Body of pancreas (tissue), 4 donors: ENCODE measurements around the gene RBM4B. TPM values are rescaled to one million over a fixed set of nuclear protein-coding genes. Genes with fewer than 3 reads are reported as not detected.

Source experiments
- ATAC-seq: fragments of 150-250 bp; one replicate; pipeline ENCODE4 v1.9.1; 2016
- DNase-seq, 4 donors: peaks; one replicate each; pipeline ENCODE4 v3.0.0-alpha.2; 2019
- H3K27ac ChIP-seq, 4 donors: fragments of 200-600 bp; sonication (generic); 1 replicate in 3 of 4; 2 replicates in 1 of 4; pipeline versions ENCODE4 v1.5.1 to v1.6.1; 2016 to 2019; ENCODE audit warnings: mild to moderate bottlenecking in 1 of 4, mixed read lengths in 1 of 4, moderate library complexity in 1 of 4
- H3K27me3 ChIP-seq, 2 donors: fragments of 200-600 bp; sonication (generic); one replicate each; pipeline ENCODE4 v1.6.0; 2016; ENCODE audit warnings: mild to moderate bottlenecking in 1 of 2
- H3K36me3 ChIP-seq, 2 donors: fragments of 200-600 bp; sonication (generic); replicated peaks in 1 of 2; 2 replicates each; pipeline ENCODE4 v1.5.1; 2016; ENCODE audit warnings: low read depth in 2 of 2; ENCODE audit not compliant: insufficient read depth in 1 of 2
- H3K4me1 ChIP-seq: fragments of 200-600 bp; sonication (generic); one replicate; pipeline ENCODE4 v1.6.0; 2016
- H3K4me3 ChIP-seq, 2 donors: fragments of 200-600 bp; sonication (generic); 1 replicate in 1 of 2; 2 replicates in 1 of 2; pipeline ENCODE4 v1.5.1; 2016 to 2019
- H3K9me3 ChIP-seq, 3 donors: fragments of 200-600 bp; sonication (generic); 1 replicate in 2 of 3; 2 replicates in 1 of 3; pipeline ENCODE4 v1.5.1; 2016
- POLR2A ChIP-seq, 3 donors: fragments of 450-650 bp; IDR thresholded peaks; one replicate each; pipeline ENCODE4 v1.6.1; 2016; ENCODE audit warnings: antibody characterized with exemption in 3 of 3, mild to moderate bottlenecking in 2 of 3
- WGBS, 2 donors: methylation state at CpG; one replicate each; pipeline ENCODE4 v1.1.5; 2017; 5-methylcytosine and 5-hydroxymethylcytosine counted together
- intact Hi-C: fragments of 100-400 bp; cut with DNase I; formaldehyde crosslinking; loops from one replicate; pipeline ENCODE4 v1.15.1; 2023
- small RNA-seq: library from RNA; depleted of rRNA; stranded (forward); fragments of <200 nt; gene quantifications from one replicate; pipeline ENCODE3, GENCODE V24; 2016
- total RNA-seq, 2 donors: library from RNA; depleted of rRNA; stranded (reverse); fragments of >200 nt; gene quantifications; one replicate each; pipeline ENCODE4 v1.1.0, GENCODE V29; 2016
- TF ChIP-seq, protein P1 (sequence below), 7 experiments: fragments of 450-650 bp in 4 of 7; fragments of 200-600 bp in 3 of 7; sonication (generic) in 3 of 7; IDR thresholded peaks; one replicate each; pipeline ENCODE4 v1.5.1; 2016 to 2019; ENCODE audit warnings: antibody characterized with exemption in 7 of 7

Gene RBM4B
- total RNA-seq, 2 donors from 2014 or later, result 13.2 to 22.6 TPM

DNA sequence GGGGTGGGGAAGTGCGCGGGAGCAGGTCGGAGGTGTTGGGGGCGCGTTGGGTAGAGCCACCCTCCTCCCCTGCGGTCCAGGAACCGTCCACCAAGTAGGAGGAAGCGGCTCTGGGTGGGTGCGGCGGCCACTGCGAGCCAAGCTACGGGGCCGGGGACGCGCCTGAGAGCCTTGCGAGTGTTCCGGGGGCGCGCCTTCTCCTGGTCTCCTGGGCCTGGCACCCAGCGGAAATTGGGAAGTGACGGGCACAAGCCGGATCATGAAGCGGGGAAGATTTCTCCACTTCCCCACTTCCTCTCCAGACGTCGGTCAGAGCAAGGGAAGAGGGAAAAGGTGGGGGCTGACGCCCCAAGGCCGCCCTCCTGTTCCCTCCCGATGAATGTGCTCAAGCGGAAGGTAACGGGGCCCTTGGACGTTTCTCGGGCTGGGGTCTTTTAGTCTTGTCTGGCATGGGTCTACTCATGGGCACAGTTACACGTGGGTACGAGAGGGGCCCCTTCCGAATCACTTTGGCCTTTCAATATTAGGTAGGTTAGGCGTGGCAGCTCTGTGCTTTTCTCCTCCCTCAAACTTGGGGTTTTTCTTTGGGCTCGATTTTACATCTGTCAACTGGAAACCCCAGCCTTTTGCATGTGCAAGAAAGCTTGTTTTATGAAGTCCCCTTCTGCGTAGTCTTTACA is 60.4 kb downstream of the RBM4B start:
- H3K27ac ChIP-seq, result peak overlapping the region; percentile 91 to 99 (median 95)
- ATAC-seq (peak; percentile 39), DNase-seq (peak in 3 of 4 donors; percentile 63 to 80 (median 72))
- H3K4me3 ChIP-seq, result peak overlapping the region; percentile 87 to 91
- WGBS, 2 donors, result 0 to 1% methylated on average over 3 to 33 of the region's 38 CpGs
- no peaks in the 10 kb centered on the region for H3K9me3 ChIP-seq
- H3K36me3 ChIP-seq, result no peaks in the 10 kb centered on the region
- no peaks in the 10 kb centered on the region for H3K27me3 ChIP-seq
- intact Hi-C loops, result no loop called here
- H3K4me1 ChIP-seq, result peaks cover 49% of the 10 kb centered on the region
- TF ChIP-seq, protein P1, sequence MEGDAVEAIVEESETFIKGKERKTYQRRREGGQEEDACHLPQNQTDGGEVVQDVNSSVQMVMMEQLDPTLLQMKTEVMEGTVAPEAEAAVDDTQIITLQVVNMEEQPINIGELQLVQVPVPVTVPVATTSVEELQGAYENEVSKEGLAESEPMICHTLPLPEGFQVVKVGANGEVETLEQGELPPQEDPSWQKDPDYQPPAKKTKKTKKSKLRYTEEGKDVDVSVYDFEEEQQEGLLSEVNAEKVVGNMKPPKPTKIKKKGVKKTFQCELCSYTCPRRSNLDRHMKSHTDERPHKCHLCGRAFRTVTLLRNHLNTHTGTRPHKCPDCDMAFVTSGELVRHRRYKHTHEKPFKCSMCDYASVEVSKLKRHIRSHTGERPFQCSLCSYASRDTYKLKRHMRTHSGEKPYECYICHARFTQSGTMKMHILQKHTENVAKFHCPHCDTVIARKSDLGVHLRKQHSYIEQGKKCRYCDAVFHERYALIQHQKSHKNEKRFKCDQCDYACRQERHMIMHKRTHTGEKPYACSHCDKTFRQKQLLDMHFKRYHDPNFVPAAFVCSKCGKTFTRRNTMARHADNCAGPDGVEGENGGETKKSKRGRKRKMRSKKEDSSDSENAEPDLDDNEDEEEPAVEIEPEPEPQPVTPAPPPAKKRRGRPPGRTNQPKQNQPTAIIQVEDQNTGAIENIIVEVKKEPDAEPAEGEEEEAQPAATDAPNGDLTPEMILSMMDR (IDR thresholded peaks at IDR 0.05), result no peak
- TF ChIP-seq POLR2A (IDR thresholded peaks at IDR 0.05), result no peak

DNA sequence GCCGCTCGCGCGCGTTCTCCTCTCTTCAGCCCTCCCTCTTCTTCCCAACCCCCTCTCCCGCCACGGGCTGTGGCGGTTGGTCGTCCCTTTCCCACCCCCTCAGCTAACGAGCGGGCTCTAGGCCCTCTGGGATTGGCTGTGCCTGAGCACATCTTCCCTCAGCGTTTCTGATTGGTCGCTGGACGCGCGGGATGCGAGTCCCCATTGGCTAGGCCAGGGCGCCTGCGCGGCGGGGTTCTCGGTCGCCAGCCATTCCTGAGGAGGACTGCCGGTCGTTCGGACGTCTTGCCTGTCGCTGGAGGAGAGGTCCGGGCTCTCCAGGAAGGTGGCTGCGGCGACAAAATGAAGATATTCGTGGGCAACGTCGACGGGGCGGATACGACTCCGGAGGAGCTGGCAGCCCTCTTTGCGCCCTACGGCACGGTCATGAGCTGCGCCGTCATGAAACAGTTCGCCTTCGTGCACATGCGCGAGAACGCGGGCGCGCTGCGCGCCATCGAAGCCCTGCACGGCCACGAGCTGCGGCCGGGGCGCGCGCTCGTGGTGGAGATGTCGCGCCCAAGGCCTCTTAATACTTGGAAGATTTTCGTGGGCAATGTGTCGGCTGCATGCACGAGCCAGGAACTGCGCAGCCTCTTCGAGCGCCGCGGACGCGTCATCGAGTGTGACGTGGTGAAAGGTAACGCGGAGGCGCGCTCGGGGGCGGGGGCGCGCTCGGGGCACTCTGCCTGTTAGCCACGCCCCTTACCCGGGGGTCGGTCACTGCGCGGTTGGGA is 61.1 kb downstream of the RBM4B start, which contains the start of gene RBM14:
Gene RBM14 (plus strand): TSS at position 252 of the 776 bp plus-strand sequence. CDS start 91 bp downstream, at position 343.
- peak; percentile 98 to 99 (median 99) for TF ChIP-seq POLR2A (IDR thresholded peaks at IDR 0.05)
- TF ChIP-seq, protein P1 (IDR thresholded peaks at IDR 0.05), result peak in 1 of 7 experiments; percentile 3
- H3K4me3 ChIP-seq, result peak within 1 kb of the TSS; percentile 87 to 91
- 0% methylated on average over 11 to 89 of the region's 90 CpGs for WGBS, 2 donors
- H3K4me1 ChIP-seq, result peaks cover 42% of the 10 kb centered on the region
- no peaks in the 10 kb centered on the region for H3K27me3 ChIP-seq
- peak within 1 kb of the TSS; percentile 91 to 99 (median 95) for H3K27ac ChIP-seq
- peak; percentile 98 to 99 (median 98) for DNase-seq
- ATAC-seq, result peak; percentile 96
- intact Hi-C loops, result no loop called here
- H3K36me3 ChIP-seq, result no peaks in the 10 kb centered on the region
- no peaks in the 10 kb centered on the region for H3K9me3 ChIP-seq

Small RNA genes within 50 kb of the gene (small RNA-seq; reads per million reads assigned to genes)
- gene RN7SL12P, result not detected
- gene RNU4-39P, result not detected

Other genes with a start within 250 kb of the RBM4B start
- 10 to 100 TPM; 20.8 to 22.1 TPM for gene MRPL11, start 239.0 kb downstream of the RBM4B start, total RNA-seq
- 10 to 100 TPM in 1 of 2 donors, 1 to 10 TPM in 1; 7.6 to 10.9 TPM for gene PELI3, start 211.0 kb downstream of the RBM4B start, total RNA-seq
- 10 to 100 TPM; 15.8 to 52.4 TPM for gene DPP3, start 197.5 kb downstream of the RBM4B start, total RNA-seq
- gene BBS1, start 167.3 kb downstream of the RBM4B start, total RNA-seq, result 10 to 100 TPM; 49.0 to 58.0 TPM
- gene ZDHHC24, start 131.8 kb downstream of the RBM4B start, total RNA-seq, result 10 to 100 TPM; 15.8 to 22.3 TPM
- gene ACTN3, start 131.0 kb downstream of the RBM4B start, total RNA-seq, result not detected
- 10 to 100 TPM; 55.8 to 61.3 TPM for gene CTSF, start 109.3 kb downstream of the RBM4B start, total RNA-seq
- under 1 TPM in 1 of 2 donors, not detected in 1; under 0.01 TPM for gene CCDC87, start 84.8 kb downstream of the RBM4B start, total RNA-seq
- 10 to 100 TPM; 26.5 to 33.9 TPM for gene CCS, start 84.7 kb downstream of the RBM4B start, total RNA-seq
- 10 to 100 TPM; 29.8 to 37.6 TPM for gene RBM14, start 61.3 kb downstream of the RBM4B start, total RNA-seq
- gene RBM4, start 39.2 kb downstream of the RBM4B start, total RNA-seq, result 10 to 100 TPM; 44.2 to 71.1 TPM
- 10 to 100 TPM; 40.0 to 52.1 TPM for gene SPTBN2, start 51.3 kb upstream of the RBM4B start, total RNA-seq
- 10 to 100 TPM; 14.3 to 18.8 TPM for gene RCE1, start 165.6 kb upstream of the RBM4B start, total RNA-seq
- gene LRFN4, start 179.2 kb upstream of the RBM4B start, total RNA-seq, result 1 to 10 TPM; 2.3 to 3.0 TPM